ENCODE measurements around the gene CPED1.

DNA sequence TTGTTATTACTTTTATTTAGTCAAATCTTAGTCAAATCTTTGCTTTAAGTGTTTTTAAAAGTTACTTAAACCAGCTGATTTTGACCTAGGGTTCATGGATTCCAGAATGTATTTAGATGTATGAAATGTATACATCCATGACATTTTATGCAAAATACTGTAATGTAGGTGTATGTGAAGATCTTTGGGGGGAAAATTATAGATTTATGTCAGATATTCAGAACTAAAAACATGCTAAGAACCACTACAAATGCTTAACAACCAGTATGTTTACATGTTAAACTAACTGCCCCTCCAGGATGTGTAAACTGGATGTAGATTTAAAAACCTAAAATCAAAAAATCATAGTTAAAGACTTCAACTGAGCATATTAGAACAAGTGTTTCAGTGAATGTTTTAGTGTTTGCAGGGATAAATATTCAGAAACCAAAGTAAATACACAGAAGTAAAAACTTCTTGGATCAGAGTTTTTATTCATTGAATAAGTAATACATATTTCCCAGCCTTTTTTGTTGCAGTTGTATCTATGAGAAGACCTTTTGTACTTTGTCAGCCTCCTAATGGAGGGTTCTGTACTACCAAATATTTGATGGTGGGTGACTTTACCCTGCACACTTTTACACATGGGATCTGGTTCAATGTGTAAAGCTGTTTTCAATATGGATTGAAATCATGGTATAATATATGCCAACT lies 3.9 kb downstream of the CPED1 start:
- TF ChIP-seq SETDB1 (IDR thresholded peaks at IDR 0.05; ENCODE audit: insufficient read length, low read length) (no peak), ZNF521 (tag by site-specific recombination; IDR thresholded peaks at IDR 0.05) (no peak), ZNF510 (tag by site-specific recombination; IDR thresholded peaks at IDR 0.05; ENCODE audit: insufficient replicate concordance) (no peak), SALL2 (tag by site-specific recombination; IDR thresholded peaks at IDR 0.05; ENCODE audit: borderline replicate concordance) (no peak), ZNF114 (tag by site-specific recombination; IDR thresholded peaks at IDR 0.05) (no peak), ZNF654 (tag by site-specific recombination; IDR thresholded peaks at IDR 0.05; ENCODE audit: low read depth) (no peak), ZNF146 (tag by site-specific recombination; IDR thresholded peaks at IDR 0.05) (no peak)
- TF ChIP-seq, protein P1, sequence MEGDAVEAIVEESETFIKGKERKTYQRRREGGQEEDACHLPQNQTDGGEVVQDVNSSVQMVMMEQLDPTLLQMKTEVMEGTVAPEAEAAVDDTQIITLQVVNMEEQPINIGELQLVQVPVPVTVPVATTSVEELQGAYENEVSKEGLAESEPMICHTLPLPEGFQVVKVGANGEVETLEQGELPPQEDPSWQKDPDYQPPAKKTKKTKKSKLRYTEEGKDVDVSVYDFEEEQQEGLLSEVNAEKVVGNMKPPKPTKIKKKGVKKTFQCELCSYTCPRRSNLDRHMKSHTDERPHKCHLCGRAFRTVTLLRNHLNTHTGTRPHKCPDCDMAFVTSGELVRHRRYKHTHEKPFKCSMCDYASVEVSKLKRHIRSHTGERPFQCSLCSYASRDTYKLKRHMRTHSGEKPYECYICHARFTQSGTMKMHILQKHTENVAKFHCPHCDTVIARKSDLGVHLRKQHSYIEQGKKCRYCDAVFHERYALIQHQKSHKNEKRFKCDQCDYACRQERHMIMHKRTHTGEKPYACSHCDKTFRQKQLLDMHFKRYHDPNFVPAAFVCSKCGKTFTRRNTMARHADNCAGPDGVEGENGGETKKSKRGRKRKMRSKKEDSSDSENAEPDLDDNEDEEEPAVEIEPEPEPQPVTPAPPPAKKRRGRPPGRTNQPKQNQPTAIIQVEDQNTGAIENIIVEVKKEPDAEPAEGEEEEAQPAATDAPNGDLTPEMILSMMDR (tag by site-specific recombination; IDR thresholded peaks at IDR 0.05), result no peak
